Activated naive CD4-positive, alpha-beta T cell treated with anti-CD3 and anti-CD28 coated beads, Interleukin-2, amount 10 ng/mL, durations not matched to agents 7 days and 5 days (primary cell): Measurements from ENCODE around the gene MYO5A.

Experiments used
- CTCF ChIA-PET: fragments of 350-600 bp; sonication (Branson Sonifier 250); formaldehyde crosslinking; loops from one replicate; lab custom pipeline; 2021; ENCODE audit warnings: antibody characterized with exemption; lab: Charles Lee
- DNase-seq: peaks from one replicate; pipeline ENCODE4 v3.0.0-alpha.2; 2020
- H3K27ac Mint-ChIP-seq: one replicate; pipeline ENCODE4 v1.8.0; 2021; ENCODE audit warnings: mild to moderate bottlenecking, moderate library complexity, mixed read lengths
- H3K27me3 Mint-ChIP-seq: one replicate; pipeline ENCODE4 v1.8.0; 2021; ENCODE audit warnings: mild to moderate bottlenecking, mixed read lengths
- H3K36me3 Mint-ChIP-seq: one replicate; pipeline ENCODE4 v1.8.0; 2021; ENCODE audit warnings: mixed read lengths
- H3K4me1 Mint-ChIP-seq: one replicate; pipeline ENCODE4 v1.8.0; 2021; ENCODE audit warnings: mixed read lengths
- H3K4me3 Mint-ChIP-seq: one replicate; pipeline ENCODE4 v1.8.0; 2021; ENCODE audit warnings: mild to moderate bottlenecking, moderate library complexity, mixed read lengths
- H3K9me3 Mint-ChIP-seq: one replicate; pipeline ENCODE4 v1.8.0; 2021; ENCODE audit warnings: mixed read lengths

The MYO5A gene

DNA sequence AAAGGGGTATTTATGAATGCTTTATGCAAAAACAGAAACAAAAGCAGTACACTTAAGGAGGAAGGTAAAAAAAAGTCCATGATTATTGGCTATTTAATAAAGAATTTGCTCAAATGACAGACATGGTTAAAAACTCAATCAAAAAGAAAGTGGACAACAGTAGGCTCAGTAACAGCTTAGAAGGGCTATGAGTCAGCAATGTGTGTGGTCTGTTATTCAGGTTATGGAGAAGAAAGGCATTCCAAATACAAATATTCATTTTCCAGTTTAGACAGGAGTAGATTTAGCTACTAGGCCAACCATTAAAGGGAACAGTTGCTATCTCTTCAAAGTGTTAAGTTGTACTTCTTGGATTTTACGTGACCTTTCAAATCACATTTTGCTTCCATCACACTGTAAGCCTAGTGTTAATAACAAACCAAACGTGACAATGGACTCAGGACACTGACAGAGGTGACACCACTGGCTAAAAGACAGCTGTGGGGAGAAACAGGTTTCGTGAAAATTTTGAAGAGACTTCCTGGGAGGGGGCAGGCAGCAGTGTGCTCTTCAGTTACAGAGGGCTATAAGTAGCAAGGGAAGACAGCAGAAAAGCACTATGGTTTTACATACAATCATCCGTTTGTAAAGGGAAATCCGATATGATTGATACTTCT is 191.4 kb downstream of the MYO5A start:
- no peak for DNase-seq
- Mint-ChIP-seq H3K4me3 (no peak overlapping the region), H3K27ac (peak overlapping the region; percentile 19), H3K4me1 (peaks cover 29% of the 10 kb centered on the region), H3K27me3 (no peaks in the 10 kb centered on the region), H3K9me3 (no peaks in the 10 kb centered on the region), H3K36me3 (peaks cover 18% of the 10 kb centered on the region)
- CTCF ChIA-PET = interaction anchor here (1.2 to 3.2 kb wide), 3 partner anchors 9 to 81 kb away, joined by 5 to 12 read pairs (median 6); no protein-coding TSS in a partner anchor

DNA sequence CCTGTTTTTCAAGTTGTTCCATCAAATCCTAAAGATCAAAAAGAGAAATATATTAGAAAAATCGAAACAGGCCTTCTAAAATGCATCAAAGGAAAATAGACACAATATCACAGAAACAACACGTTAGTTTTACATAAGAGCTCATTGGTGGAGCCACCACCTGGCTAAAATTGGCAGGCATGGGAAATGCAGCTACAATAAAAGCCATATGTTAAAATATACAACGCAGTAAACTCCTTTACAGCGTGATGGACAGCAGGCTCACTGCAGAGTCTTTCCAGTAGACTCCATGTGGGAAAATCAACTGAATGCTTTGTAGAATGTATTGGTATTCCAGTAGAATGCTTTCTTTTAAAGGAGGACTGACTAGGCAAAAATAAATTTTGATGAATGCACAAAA is 192.2 kb downstream of the MYO5A start:
- DNase-seq = no peak
- CTCF ChIA-PET = interaction anchor here (0.9 to 3.2 kb wide), 4 partner anchors 10 to 127 kb away, joined by 3 to 12 read pairs (median 6); no protein-coding TSS in a partner anchor
- H3K9me3 Mint-ChIP-seq = no peaks in the 10 kb centered on the region
- H3K4me3 Mint-ChIP-seq = no peak overlapping the region
- H3K36me3 Mint-ChIP-seq = peaks cover 18% of the 10 kb centered on the region
- H3K4me1 Mint-ChIP-seq = peaks cover 37% of the 10 kb centered on the region
- H3K27ac Mint-ChIP-seq = no peak overlapping the region
- H3K27me3 Mint-ChIP-seq = no peaks in the 10 kb centered on the region

DNA sequence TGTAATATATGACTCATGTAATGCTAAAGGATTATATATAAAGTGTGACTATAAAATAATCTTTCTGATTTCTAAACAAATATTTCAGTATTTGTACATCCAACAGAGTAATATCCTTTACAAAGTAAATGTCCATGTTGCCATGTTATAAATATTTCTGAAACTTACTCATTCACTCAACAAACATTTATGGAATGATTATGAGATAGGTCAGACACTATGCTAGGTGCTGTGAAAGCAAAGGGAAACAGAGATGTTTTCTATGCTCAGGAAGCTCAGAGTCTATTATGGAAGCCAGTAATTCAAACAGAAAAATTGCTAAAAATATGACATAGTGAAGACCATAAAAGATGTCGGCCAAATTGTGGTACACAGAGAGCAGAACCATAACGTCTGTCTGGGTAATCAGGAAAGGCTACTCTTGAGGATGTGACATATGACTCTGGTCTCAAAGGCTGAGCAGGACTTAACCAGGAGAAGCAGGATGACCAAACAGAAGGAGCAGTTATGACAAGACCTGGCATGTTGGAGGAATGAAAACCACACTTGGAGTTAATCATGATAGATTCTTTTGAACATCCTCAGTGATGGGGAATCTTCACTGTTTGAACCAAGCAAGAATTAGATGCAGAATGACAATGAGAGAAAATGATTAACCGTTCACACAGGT is 194.1 kb downstream of the MYO5A start:
- no peak overlapping the region for H3K4me3 Mint-ChIP-seq
- H3K4me1 Mint-ChIP-seq = peaks cover 52% of the 10 kb centered on the region
- H3K27ac Mint-ChIP-seq = no peak overlapping the region
- peaks cover 17% of the 10 kb centered on the region for H3K36me3 Mint-ChIP-seq
- no peaks in the 10 kb centered on the region for H3K9me3 Mint-ChIP-seq
- CTCF ChIA-PET = interaction anchor here (1.0 to 3.2 kb wide), 6 partner anchors 72 to 401 kb away, joined by 3 to 12 read pairs (median 5); no protein-coding TSS in a partner anchor
- no peak for DNase-seq
- no peaks in the 10 kb centered on the region for H3K27me3 Mint-ChIP-seq

DNA sequence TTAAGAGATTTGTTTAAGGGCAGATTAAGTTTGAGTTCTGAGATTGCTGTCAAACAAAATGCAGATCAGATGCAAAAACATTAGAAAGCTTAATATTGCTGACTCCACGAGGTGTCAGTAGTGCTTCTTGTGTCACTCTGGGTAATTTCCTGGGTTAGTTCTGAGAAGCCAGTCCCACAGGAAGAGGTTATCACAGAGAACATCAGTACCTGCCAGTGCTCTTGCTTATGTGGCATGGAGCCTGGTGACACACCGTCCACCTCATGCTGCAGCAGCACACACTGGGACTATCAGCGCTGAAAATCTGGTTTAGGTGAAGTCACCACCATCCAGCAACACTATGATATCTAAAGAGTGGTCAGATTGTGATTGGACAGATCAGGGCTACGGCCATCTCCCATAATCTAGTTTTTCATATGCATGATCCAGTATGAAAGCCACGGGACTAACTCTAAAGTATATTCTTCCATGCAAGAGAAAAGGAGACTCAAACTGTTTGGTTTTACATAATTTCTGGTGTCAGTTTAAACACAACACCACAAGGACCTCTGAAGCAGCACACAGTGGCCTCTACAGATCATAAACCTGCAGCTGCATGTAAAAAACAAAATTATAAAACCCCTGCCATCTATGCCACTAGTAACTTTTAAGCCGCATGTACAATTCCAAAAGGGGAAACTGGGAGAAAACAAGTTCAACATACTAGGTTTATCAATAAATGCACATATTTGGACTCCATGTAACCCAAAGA is 197.0 kb downstream of the MYO5A start:
- H3K4me3 Mint-ChIP-seq = peak overlapping the region; percentile 16
- H3K36me3 Mint-ChIP-seq = peaks cover 30% of the 10 kb centered on the region
- H3K27me3 Mint-ChIP-seq = no peaks in the 10 kb centered on the region
- peak overlapping the region; percentile 76 for H3K27ac Mint-ChIP-seq
- H3K9me3 Mint-ChIP-seq = no peaks in the 10 kb centered on the region
- peaks cover 38% of the 10 kb centered on the region for H3K4me1 Mint-ChIP-seq
- DNase-seq = peak; percentile 70
- CTCF ChIA-PET = interaction anchor here (0.6 to 2.6 kb wide), 25 partner anchors 12 to 448 kb away, joined by 3 to 40 read pairs (median 4); partner anchors contain the start of gene MYO5A

DNA sequence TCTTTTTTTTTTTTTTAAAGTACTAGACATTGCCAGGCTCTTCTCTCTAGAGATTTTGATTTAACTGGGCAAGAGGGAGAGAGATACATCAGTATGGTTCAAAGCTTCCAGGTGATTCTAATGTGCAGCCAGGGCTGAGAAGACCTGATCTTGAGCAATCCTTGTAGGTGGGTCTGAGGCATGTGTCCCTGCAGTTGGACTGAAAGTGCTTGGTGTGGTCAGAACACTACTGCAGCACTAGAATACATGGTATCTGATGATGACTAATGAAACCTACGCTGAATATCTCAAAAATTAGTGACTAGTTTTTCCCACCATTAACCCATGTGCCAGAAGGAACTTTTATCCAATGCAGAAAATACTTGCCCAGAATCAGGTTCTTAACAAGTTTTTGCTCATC is 198.7 kb downstream of the MYO5A start:
- no peaks in the 10 kb centered on the region for H3K27me3 Mint-ChIP-seq
- H3K4me1 Mint-ChIP-seq = peaks cover 33% of the 10 kb centered on the region
- no peaks in the 10 kb centered on the region for H3K9me3 Mint-ChIP-seq
- CTCF ChIA-PET = interaction anchor here (0.7 kb wide), 1 partner anchor 74 kb away, joined by 3 read pairs; no protein-coding TSS in a partner anchor
- H3K36me3 Mint-ChIP-seq = peaks cover 32% of the 10 kb centered on the region
- DNase-seq = no peak
- no peak overlapping the region for H3K27ac Mint-ChIP-seq
- H3K4me3 Mint-ChIP-seq = no peak overlapping the region

DNA sequence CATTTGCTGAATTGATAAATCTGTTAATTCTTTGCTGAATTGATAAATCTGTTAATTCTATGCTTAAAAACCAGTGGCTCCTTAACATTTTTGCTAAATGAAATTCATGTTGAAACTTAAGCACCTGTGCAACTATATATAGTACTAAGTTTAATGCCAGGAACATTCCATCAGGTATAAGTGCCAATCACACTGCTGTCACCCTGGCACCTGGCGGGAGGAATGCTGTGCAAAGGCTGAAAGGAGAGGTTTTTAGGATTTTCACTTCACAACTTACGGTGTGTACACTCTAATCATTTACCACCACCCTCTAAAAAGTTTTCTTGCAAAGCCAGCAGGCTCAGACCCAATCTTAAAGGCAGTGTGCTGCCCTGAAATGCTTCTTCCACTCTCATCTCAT is 199.5 kb downstream of the MYO5A start:
- DNase-seq = no peak
- CTCF ChIA-PET = interaction anchor here (0.7 to 2.2 kb wide), 3 partner anchors 73 to 405 kb away, joined by 3 to 16 read pairs (median 7); no protein-coding TSS in a partner anchor
- no peaks in the 10 kb centered on the region for H3K9me3 Mint-ChIP-seq

DNA sequence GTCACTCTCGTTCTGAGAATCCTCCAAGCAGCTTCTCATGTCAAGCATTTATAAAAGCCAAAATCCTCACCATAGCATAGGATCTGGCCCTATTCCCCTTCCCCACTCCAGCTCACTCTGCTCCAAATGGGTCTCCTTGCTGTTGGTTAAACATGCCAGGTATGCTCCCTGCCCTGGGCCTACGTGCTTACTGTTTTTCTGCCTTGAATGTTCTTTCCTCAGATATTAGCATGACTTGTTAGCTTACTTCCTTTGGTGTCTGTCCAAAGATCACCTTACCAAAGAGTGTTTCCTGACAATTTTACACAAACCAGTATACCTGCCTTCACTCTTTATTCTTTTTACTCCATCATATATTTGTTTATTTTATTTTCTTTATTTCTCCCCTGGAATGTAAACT is 200.0 kb downstream of the MYO5A start:
- CTCF ChIA-PET = interaction anchor here (0.5 to 2.2 kb wide), 5 partner anchors 10 to 407 kb away, joined by 3 to 16 read pairs (median 6); no protein-coding TSS in a partner anchor
- Mint-ChIP-seq H3K4me3 (no peak overlapping the region), H3K9me3 (no peaks in the 10 kb centered on the region), H3K27ac (no peak overlapping the region), H3K4me1 (peaks cover 33% of the 10 kb centered on the region), H3K27me3 (no peaks in the 10 kb centered on the region), H3K36me3 (peaks cover 31% of the 10 kb centered on the region)
- DNase-seq = no peak

More for the DNA sequence above, 199.5 kb downstream of the MYO5A start:
- no peak overlapping the region for H3K4me3 Mint-ChIP-seq
- no peak overlapping the region for H3K27ac Mint-ChIP-seq
- H3K27me3 Mint-ChIP-seq = no peaks in the 10 kb centered on the region
- H3K4me1 Mint-ChIP-seq = peaks cover 33% of the 10 kb centered on the region
- peaks cover 29% of the 10 kb centered on the region for H3K36me3 Mint-ChIP-seq

DNA sequence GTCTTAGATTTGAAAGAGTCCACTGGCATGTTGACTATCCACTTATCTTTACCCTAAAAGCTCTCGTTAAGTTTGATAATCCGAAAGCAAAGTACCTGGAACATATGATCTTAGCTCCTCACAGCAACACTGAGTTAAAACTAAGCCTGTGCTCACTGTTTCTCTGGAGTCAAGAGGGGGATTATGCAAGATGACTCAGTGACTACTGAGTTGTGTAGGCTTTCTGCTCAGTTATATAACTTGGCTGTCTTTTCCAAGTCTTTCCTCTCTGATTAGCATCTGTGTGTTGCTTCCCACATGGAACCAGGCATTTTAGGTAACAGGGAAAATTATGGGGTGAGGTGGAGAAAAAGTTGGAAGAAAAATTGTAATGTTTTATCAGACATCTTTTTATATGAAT is 201.9 kb downstream of the MYO5A start:
- Mint-ChIP-seq H3K4me1 (peaks cover 16% of the 10 kb centered on the region), H3K27me3 (no peaks in the 10 kb centered on the region), H3K9me3 (no peaks in the 10 kb centered on the region), H3K27ac (no peak overlapping the region), H3K4me3 (no peak overlapping the region), H3K36me3 (peaks cover 37% of the 10 kb centered on the region)
- DNase-seq = no peak
- CTCF ChIA-PET = interaction anchor here (2.2 kb wide), 1 partner anchor 408 kb away, joined by 7 read pairs; no protein-coding TSS in a partner anchor

DNA sequence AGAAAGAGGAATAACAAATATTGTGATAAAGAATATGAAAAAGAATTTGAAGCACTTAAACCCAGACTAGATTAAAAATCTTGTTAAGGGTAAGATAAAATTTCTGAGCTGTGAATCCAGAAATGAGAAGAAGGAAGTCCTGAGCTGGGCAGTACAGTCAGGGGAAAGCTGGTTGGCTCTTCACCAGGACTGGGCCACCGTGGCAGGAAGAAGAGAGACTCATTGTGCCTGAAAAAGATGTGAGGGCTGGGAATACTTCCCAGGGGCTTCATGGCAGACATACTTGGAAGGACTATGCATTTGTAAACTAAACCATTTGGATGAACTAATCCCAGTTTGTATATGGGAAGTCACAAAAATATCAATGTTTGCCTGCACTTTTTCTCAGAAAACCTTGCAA is 204.6 kb downstream of the MYO5A start:
- Mint-ChIP-seq H3K4me3 (no peak overlapping the region), H3K27me3 (no peaks in the 10 kb centered on the region), H3K4me1 (no peaks in the 10 kb centered on the region), H3K36me3 (peaks cover 47% of the 10 kb centered on the region), H3K27ac (no peak overlapping the region), H3K9me3 (no peaks in the 10 kb centered on the region)
- CTCF ChIA-PET = no interaction called here
- DNase-seq = no peak

DNA sequence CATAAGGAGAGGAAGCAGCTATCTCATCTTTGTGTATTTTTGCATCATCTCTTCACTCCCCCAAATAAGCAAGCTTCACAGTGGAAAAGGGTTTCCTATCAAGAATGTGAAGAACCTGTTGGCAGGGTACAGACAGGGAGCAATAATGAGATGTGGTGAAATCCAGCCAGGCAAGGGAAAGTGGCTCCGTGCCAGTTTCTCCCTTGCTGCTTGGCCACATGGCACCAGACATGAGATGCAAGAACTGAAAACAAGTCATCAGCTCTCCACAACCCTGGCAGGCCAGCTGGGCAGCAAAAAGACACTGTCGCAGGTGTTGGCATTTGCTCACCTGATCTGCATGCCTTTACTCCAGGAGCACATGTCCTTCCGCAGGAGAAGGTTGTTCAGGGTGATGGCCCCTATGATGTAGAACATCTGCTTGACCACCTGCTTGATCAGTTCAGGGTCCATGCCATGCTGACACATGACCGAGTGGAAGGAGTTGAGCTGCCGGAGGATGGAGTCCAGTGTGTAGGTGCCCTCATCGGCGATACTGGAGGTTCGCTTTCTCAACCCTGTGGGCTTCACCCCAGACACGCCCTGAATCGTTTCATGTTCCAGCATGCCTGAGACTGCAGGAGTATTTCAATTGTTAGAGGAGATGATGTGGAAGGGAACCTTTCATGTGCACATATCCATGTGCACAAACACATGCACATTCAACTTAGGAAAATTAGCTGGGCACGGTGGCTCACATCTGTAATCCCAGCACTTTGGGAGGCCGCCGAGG is 209.8 kb downstream of the MYO5A start:
- Mint-ChIP-seq H3K4me1 (no peaks in the 10 kb centered on the region), H3K27ac (no peak overlapping the region), H3K36me3 (peaks cover 47% of the 10 kb centered on the region), H3K27me3 (no peaks in the 10 kb centered on the region), H3K9me3 (no peaks in the 10 kb centered on the region), H3K4me3 (no peak overlapping the region)
- CTCF ChIA-PET = interaction anchor here (0.7 to 1.2 kb wide), 3 partner anchors 9 to 63 kb away, joined by 3 read pairs; no protein-coding TSS in a partner anchor
- no peak for DNase-seq

DNA sequence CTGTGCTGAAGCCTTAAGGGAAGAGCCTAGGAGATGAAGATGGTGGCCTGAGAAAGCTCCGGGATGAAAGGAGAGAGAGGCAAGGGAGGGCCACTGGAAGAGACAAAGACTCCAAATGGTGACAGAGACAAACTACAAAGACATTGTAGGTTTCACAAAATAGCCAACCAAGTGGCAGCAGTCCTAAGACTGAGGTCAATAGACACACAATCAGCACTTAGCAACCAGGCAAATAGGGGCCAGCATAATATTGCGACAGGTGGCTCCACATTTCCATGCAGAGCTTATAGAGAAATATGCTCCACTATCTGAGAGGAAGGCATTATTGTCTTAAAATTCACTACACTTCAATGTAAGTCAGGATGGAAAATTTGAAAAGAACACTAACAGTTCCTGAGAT is 211.0 kb downstream of the MYO5A start:
- Mint-ChIP-seq H3K9me3 (no peaks in the 10 kb centered on the region), H3K36me3 (peaks cover 46% of the 10 kb centered on the region), H3K4me1 (no peaks in the 10 kb centered on the region), H3K27ac (peak overlapping the region; percentile 42), H3K27me3 (no peaks in the 10 kb centered on the region), H3K4me3 (no peak overlapping the region)
- CTCF ChIA-PET = interaction anchor here (0.8 kb wide), 1 partner anchor 14 kb away, joined by 3 read pairs; no protein-coding TSS in a partner anchor
- no peak for DNase-seq

DNA sequence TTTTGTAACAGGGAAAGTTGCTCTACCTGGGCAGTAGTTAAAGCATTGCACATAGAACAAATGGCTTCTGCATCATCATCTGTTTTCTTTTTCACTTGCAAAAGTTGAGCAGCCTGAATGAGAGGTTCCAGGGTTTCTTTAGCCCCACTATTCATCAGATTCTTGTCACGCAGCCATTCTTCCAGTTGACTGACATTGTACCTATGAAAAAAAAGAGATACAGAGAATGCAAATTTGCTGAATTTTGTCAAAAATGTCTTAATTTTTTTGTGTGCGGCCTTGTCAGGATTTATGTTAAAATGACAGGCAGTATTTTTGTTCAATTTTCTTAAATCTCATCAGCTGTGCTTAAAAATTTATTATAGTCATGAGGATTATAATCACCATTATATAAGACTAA is 211.7 kb downstream of the MYO5A start:
- DNase-seq = no peak
- Mint-ChIP-seq H3K4me1 (no peaks in the 10 kb centered on the region), H3K27me3 (no peaks in the 10 kb centered on the region), H3K27ac (no peak overlapping the region), H3K9me3 (no peaks in the 10 kb centered on the region), H3K36me3 (peaks cover 44% of the 10 kb centered on the region), H3K4me3 (no peak overlapping the region)
- CTCF ChIA-PET = no interaction called here

DNA sequence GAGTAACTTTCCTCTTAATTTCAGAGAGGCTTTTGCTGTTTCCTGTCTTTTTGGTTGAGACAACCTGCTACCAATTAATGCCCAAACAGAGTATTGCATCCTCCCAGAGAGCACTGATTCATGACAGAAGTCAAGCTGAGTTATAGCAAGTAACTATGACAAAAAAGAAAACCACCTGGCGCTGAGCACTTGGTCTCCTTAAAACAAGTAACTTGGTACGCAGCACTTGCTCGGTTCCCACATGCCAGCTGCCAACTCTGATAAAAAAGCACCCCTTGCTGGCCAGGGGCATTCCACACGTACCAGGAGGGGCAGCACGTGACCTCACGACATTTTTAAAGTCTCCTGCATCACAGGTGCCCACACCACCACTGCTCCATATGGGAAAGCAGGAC is 219.5 kb downstream of the MYO5A start:
- DNase-seq = no peak
- CTCF ChIA-PET = no interaction called here
- Mint-ChIP-seq H3K27ac (no peak overlapping the region), H3K27me3 (no peaks in the 10 kb centered on the region), H3K9me3 (no peaks in the 10 kb centered on the region), H3K4me1 (peaks cover 11% of the 10 kb centered on the region), H3K36me3 (peaks cover 24% of the 10 kb centered on the region), H3K4me3 (no peak overlapping the region)
